Left ventricle myocardium inferior (tissue), 1 donor: ENCODE measurements around the gene SLC39A5. TPM values are rescaled to one million over a fixed set of nuclear protein-coding genes. Genes with fewer than 3 reads are reported as not detected.

Source experiments
- DNase-seq: peaks from one replicate; pipeline ENCODE4 v3.0.0-alpha.2; 2020
- H3K27ac ChIP-seq: fragments of 200-600 bp; replicated peaks from 2 replicates; pipeline ENCODE4 v1.8.0; 2021
- H3K27me3 ChIP-seq: fragments of 200-600 bp; 2 replicates; pipeline ENCODE4 v1.8.0; 2021; ENCODE audit warnings: low read depth
- H3K36me3 ChIP-seq: fragments of 200-600 bp; 2 replicates; pipeline ENCODE4 v1.8.0; 2021
- H3K4me1 ChIP-seq: fragments of 200-600 bp; 2 replicates; pipeline ENCODE4 v1.8.0; 2021
- H3K4me3 ChIP-seq: fragments of 200-600 bp; 2 replicates; pipeline ENCODE4 v1.8.0; 2021; ENCODE audit warnings: mild to moderate bottlenecking, moderate library complexity
- H3K9me3 ChIP-seq: fragments of 200-600 bp; replicated peaks from 2 replicates; pipeline ENCODE4 v1.8.0; 2021
- CTCF ChIP-seq: fragments of 200-600 bp; IDR thresholded peaks from 2 replicates; pipeline ENCODE4 v1.8.0; 2021; ENCODE audit warnings: antibody characterized with exemption, mild to moderate bottlenecking, borderline replicate concordance
- intact Hi-C: fragments of 100-400 bp; cut with micrococcal nuclease; formaldehyde crosslinking; loops from one replicate; pipeline ENCODE4 v1.11.0; 2022
- total RNA-seq: library from RNA; stranded (reverse); fragmentation: NEBNext Ultra II Directional; extraction: Animal tissue kit (Norgen Biotek cat#: 25700); gene quantifications from one replicate; pipeline ENCODE4 v1.2.1, GENCODE V29; 2021
- donor health status: DM: no; HTN: yes; CAD: no; lungs with severe emphysema.

Gene SLC39A5
- total RNA-seq, 1 donor from 2014 or later, result not detected

- Histone ChIP-seq H3K9me3 (no peaks in the 10 kb centered on the region), H3K36me3 (peaks cover 55% of the 10 kb centered on the region), H3K27me3 (no peaks in the 10 kb centered on the region), H3K27ac (peak overlapping the region; percentile 14), H3K4me3 (no peak overlapping the region), H3K4me1 (peaks cover 17% of the 10 kb centered on the region)
- intact Hi-C loops, result no loop called here
- DNase-seq, result no peak
- TF ChIP-seq CTCF, result no peak
Observed at GRCh38 chr12:56205445-56205844, 24.4 kb upstream of the SLC39A5 start.

DNA sequence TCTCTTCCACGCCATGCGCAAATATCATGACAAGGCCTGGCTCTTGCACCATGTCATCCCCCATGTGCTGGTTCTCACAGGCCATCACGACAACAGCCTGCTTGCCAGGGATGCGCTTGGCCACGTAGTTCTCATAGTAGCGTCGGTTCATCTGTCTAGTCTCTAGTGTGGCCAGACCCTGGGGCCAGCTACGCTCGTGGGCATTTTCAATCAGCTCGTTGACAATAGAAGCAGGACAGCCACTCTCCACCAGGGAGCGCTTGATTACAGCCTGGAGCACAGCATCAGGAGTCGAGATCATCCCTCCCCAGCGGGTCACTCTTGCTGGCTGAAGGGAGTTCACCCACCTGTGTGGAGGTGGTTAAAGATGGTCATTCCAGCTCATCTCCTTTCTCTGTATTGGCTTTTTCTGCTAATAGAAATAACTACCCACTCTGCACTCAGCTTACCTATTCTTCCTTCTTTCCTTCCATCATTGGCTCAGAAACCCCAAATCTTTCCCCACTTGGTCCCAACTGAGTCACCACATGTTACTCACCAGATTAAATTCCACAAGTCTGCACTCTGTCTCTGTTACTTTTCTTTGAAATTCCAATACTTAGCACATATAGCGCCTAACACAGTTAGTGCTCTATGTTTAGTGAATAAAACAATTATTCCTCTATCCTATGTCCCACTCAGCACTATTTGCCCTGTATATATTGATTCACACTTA is 23.2 kb upstream of the SLC39A5 start:
- peak; percentile 64 for TF ChIP-seq CTCF
- Histone ChIP-seq H3K27ac (no peak overlapping the region), H3K4me1 (peaks cover 17% of the 10 kb centered on the region), H3K9me3 (no peaks in the 10 kb centered on the region), H3K4me3 (no peak overlapping the region), H3K36me3 (peaks cover 66% of the 10 kb centered on the region), H3K27me3 (no peaks in the 10 kb centered on the region)
- peak; percentile 43 for DNase-seq
- intact Hi-C loops, result no loop called here

DNA sequence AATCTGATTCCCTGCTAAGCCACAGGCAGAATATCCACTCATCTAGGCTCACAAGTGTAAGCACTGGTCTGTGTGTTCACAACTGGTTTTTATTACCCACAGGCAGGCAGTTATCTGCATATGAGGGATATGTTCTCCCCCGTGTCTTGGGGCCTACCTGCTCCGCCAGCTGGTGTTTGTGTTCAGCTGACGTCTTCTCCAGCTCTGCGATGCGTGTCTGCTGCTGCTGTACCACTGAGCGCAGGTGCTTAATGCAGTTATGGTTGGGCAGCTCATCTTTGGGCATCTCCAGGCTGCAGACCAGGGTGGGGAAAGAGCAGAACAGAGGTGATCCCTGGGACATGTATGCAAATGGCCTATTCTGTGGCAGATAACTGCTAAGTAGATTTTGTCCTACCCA is 21.8 kb upstream of the SLC39A5 start:
- peaks cover 80% of the 10 kb centered on the region for H3K36me3 ChIP-seq
- H3K4me1 ChIP-seq, result peaks cover 17% of the 10 kb centered on the region
- TF ChIP-seq CTCF, result no peak
- H3K27me3 ChIP-seq, result no peaks in the 10 kb centered on the region
- no peaks in the 10 kb centered on the region for H3K9me3 ChIP-seq
- intact Hi-C loops, result no loop called here
- no peak for DNase-seq
- no peak overlapping the region for H3K4me3 ChIP-seq
- H3K27ac ChIP-seq, result no peak overlapping the region

- no peak overlapping the region for H3K4me3 ChIP-seq
- peaks cover 98% of the 10 kb centered on the region for H3K36me3 ChIP-seq
- intact Hi-C loops, result no loop called here
- no peaks in the 10 kb centered on the region for H3K9me3 ChIP-seq
- no peaks in the 10 kb centered on the region for H3K27me3 ChIP-seq
- no peak overlapping the region for H3K27ac ChIP-seq
- H3K4me1 ChIP-seq, result no peaks in the 10 kb centered on the region
- no peak for DNase-seq
- TF ChIP-seq CTCF, result no peak
Observed at GRCh38 chr12:56212361-56212760, 17.5 kb upstream of the SLC39A5 start.

GRCh38 chr12:56213878-56214277 is 16.0 kb upstream of the SLC39A5 start:
- Histone ChIP-seq H3K36me3 (peaks cover 83% of the 10 kb centered on the region), H3K27me3 (no peaks in the 10 kb centered on the region)
- DNase-seq, result no peak

More at GRCh38 chr12:56213878-56214277, 16.0 kb upstream of the SLC39A5 start:
- H3K27ac ChIP-seq, result no peak overlapping the region
- H3K4me1 ChIP-seq, result peaks cover 3% of the 10 kb centered on the region
- no peak overlapping the region for H3K4me3 ChIP-seq
- no peaks in the 10 kb centered on the region for H3K9me3 ChIP-seq
- no peak for TF ChIP-seq CTCF
- intact Hi-C loops, result no loop called here
